Right atrium auricular region (tissue), 2 donors: ENCODE measurements around the gene SMIM30. TPM values are rescaled to one million over a fixed set of nuclear protein-coding genes. Genes with fewer than 3 reads are reported as not detected.
"Not testable (repeated sequence)": the region's sequence is repeated elsewhere in the genome, so short reads cannot be mapped to it uniquely, and the experiment has no call there.

Experiments
- DNase-seq: peaks from one replicate; pipeline ENCODE4 v3.0.0-alpha.2; 2019; ENCODE audit warnings: low spot score
- H3K27ac ChIP-seq, 2 donors: fragments of 200-600 bp; sonication (generic); 1 replicate in 1 of 2; 2 replicates in 1 of 2; pipeline ENCODE4 v1.5.1; 2016 to 2019
- H3K27me3 ChIP-seq, 2 donors: fragments of 200-600 bp; sonication (generic); one replicate each; pipeline versions ENCODE4 v1.5.1 to v1.6.0; 2017 to 2019
- H3K36me3 ChIP-seq: fragments of 200-600 bp; sonication (generic); one replicate; pipeline ENCODE4 v1.5.1; 2016
- H3K4me1 ChIP-seq, 2 donors: fragments of 200-600 bp; sonication (generic); one replicate each; pipeline versions ENCODE4 v1.5.1 to v1.6.0; 2017 to 2019
- H3K4me3 ChIP-seq, 2 donors: fragments of 200-600 bp; sonication (generic); 1 replicate in 1 of 2; 2 replicates in 1 of 2; pipeline ENCODE4 v1.5.1; 2017 to 2019; ENCODE audit warnings: mild to moderate bottlenecking in 1 of 2, moderate library complexity in 1 of 2
- H3K9me3 ChIP-seq, 2 donors: fragments of 200-600 bp; sonication (generic); one replicate each; pipeline ENCODE4 v1.5.1; 2019
- total RNA-seq, 2 donors: library from RNA; depleted of rRNA; stranded (reverse); fragments of >200 nt; gene quantifications; one replicate each; pipeline ENCODE4 v1.1.0, GENCODE V29; 2016
- TF ChIP-seq, protein P1 (sequence below), 2 donors: fragments of 200-600 bp; sonication (generic); IDR thresholded peaks; one replicate each; pipeline ENCODE4 v1.5.1; 2019; ENCODE audit warnings: antibody characterized with exemption in 2 of 2

Gene SMIM30
- total RNA-seq, 2 donors from 2014 or later, result 93.1 to 208 TPM

DNA sequence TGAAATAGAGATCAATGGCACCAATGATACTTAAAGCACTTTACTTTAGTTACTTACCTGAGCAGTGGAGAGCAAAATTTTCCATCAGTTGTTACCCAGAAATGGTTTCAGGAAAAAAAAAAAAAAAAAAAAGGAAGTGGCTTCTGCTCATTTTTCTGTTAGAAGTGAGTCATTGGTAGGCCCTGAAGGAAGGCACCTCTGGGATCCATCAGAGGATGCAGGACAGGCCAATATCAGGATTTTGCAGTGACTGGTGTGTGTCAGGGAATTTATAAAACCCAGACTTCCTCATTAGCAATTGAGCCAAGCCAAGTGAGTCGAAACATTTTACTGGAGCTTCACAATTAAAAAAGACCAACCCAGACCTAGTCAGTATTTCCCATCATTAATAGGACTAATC is 2.3 kb upstream of the SMIM30 start:
- no peak for DNase-seq
- no peaks in the 10 kb centered on the region for H3K9me3 ChIP-seq
- H3K27me3 ChIP-seq, result no peaks in the 10 kb centered on the region
- no peak overlapping the region for H3K4me3 ChIP-seq
- no peak overlapping the region for H3K27ac ChIP-seq
- H3K36me3 ChIP-seq, result no peaks in the 10 kb centered on the region
- peaks cover 0 to 13% of the 10 kb centered on the region in 2 donors for H3K4me1 ChIP-seq
- TF ChIP-seq, protein P1, sequence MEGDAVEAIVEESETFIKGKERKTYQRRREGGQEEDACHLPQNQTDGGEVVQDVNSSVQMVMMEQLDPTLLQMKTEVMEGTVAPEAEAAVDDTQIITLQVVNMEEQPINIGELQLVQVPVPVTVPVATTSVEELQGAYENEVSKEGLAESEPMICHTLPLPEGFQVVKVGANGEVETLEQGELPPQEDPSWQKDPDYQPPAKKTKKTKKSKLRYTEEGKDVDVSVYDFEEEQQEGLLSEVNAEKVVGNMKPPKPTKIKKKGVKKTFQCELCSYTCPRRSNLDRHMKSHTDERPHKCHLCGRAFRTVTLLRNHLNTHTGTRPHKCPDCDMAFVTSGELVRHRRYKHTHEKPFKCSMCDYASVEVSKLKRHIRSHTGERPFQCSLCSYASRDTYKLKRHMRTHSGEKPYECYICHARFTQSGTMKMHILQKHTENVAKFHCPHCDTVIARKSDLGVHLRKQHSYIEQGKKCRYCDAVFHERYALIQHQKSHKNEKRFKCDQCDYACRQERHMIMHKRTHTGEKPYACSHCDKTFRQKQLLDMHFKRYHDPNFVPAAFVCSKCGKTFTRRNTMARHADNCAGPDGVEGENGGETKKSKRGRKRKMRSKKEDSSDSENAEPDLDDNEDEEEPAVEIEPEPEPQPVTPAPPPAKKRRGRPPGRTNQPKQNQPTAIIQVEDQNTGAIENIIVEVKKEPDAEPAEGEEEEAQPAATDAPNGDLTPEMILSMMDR (IDR thresholded peaks at IDR 0.05), result no peak

DNA sequence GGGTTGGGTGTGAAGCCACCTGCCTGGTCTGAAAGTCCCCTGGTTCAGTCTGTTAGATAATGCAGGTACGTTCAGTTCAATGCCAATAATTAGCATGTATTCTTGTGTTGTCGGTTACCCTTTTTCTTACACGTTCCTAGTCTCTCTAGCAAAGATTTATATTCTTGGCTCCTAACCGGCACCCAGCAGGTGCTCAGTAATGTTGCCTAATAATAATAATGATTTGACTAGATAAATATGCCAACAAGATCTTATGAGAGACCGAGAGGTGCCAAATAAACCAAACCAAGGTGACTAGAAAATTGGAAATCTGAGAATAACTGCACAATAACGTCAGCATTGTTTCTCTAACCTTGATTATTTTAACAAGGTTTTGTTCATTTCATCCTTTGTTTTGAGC is 1.1 kb upstream of the SMIM30 start:
- H3K27me3 ChIP-seq, result no peaks in the 10 kb centered on the region
- no peaks in the 10 kb centered on the region for H3K9me3 ChIP-seq
- no peak overlapping the region for H3K4me3 ChIP-seq
- TF ChIP-seq, protein P1 (IDR thresholded peaks at IDR 0.05), result no peak
- no peak for DNase-seq
- no peaks in the 10 kb centered on the region for H3K36me3 ChIP-seq
- H3K27ac ChIP-seq, result no peak overlapping the region
- H3K4me1 ChIP-seq, result peaks cover 0 to 13% of the 10 kb centered on the region in 2 donors

DNA sequence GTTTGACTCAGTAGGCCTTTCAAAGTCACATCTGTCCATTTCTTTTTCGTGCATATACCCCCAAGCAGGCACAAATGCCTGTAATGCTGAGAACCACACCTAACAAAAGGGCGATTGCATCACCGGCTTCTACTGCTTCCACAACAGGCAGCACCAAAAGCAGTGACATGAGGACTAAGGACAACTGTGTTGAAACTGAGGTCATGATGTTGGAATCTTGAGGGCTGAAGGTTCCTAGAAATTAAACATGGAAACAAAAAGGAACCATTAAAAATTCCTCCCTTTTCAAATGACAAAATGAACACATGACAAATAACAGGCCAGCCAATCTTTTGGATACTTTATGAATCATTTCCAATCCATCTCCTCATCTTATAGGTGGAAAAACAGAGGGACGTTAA is 980 bp downstream of the SMIM30 start:
- peaks cover 0 to 13% of the 10 kb centered on the region in 2 donors for H3K4me1 ChIP-seq
- not testable (repeated sequence) for H3K9me3 ChIP-seq, H3K27me3 ChIP-seq, H3K36me3 ChIP-seq, DNase-seq
- peak overlapping the region; percentile 57 to 64 for H3K4me3 ChIP-seq
- peak overlapping the region; percentile 79 to 85 for H3K27ac ChIP-seq

DNA sequence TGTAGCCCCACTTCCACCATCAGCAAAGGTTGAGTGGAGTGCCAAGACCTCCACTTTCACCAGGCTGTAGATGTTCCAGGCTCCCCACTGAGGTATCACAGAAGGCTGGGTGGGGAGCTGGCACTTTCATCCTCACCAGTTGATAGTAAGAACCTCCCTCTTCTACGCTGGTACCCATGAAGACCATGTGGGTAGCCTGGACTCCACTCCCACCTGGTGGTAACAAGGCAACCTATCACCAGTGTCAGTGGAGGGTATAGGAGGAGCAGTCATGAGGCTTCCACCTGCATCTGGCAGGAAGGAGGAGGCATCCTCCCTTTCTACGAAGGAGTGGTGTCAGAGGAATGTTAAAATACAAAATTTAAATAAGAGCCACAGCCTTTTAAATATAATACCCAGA is 4.4 kb downstream of the SMIM30 start:
- Histone ChIP-seq H3K4me3 (no peak overlapping the region), H3K27me3 (no peaks in the 10 kb centered on the region), H3K27ac (no peak overlapping the region), H3K9me3 (no peaks in the 10 kb centered on the region), H3K4me1 (peaks cover 0 to 13% of the 10 kb centered on the region in 2 donors), H3K36me3 (no peaks in the 10 kb centered on the region)
- TF ChIP-seq, protein P1 (IDR thresholded peaks at IDR 0.05), result peak in 1 of 2 donors; percentile 51
- no peak for DNase-seq

DNA sequence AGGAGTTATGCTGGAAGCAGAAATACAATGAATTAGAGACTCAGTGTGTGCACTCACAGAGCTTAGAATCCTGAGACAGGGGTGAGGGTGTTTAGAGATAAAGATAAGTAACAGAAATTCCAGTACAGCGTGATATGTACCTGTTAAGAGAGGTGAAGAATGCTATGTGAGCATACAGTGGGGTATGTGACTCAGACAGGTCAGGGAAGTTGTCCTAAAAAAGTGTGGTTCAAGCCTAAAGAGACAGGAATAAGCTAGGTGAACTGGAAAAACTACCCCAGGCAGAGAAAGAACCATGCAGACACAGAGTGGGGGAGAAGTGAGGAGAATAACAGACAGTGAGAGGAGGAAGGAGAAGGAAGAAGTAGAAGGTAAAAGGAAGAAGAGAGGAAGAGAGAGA is 8.6 kb downstream of the SMIM30 start:
- no peak overlapping the region for H3K27ac ChIP-seq
- H3K4me1 ChIP-seq, result no peaks in the 10 kb centered on the region
- H3K4me3 ChIP-seq, result no peak overlapping the region
- H3K27me3 ChIP-seq, result no peaks in the 10 kb centered on the region
- DNase-seq, result no peak
- H3K36me3 ChIP-seq, result no peaks in the 10 kb centered on the region
- no peaks in the 10 kb centered on the region for H3K9me3 ChIP-seq
- TF ChIP-seq, protein P1 (IDR thresholded peaks at IDR 0.05), result no peak

DNA sequence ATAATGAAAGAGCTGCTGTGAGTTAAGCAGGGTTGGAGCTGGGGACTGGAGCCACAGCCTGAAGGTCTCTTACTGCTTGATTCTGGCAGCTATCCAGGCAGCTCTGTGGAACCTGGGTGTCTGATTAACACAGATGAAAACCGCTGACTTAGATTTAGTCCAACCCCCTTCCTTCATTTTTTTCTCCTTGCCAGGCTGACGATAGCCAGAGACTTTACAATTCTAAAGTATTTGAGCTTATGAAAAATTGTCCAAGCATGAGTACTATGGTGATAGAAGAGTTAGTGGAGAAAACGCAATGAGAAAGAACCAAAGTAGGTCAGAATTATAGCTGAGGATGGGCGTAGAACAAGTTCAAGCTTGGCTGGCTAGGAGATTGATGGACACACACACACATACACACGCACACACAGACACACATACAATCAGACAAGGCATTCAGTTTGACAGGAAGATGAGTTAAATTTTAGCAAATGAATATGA is 18.2 kb downstream of the SMIM30 start:
- H3K4me1 ChIP-seq, result no peaks in the 10 kb centered on the region
- no peak for DNase-seq
- peak overlapping the region in 1 of 2 donors; percentile 36 for H3K27ac ChIP-seq
- H3K9me3 ChIP-seq, result no peaks in the 10 kb centered on the region
- H3K4me3 ChIP-seq, result no peak overlapping the region
- no peaks in the 10 kb centered on the region for H3K27me3 ChIP-seq
- TF ChIP-seq, protein P1 (IDR thresholded peaks at IDR 0.05), result no peak
- H3K36me3 ChIP-seq, result no peaks in the 10 kb centered on the region
